GM19240 (cell line): ENCODE data around the gene PEX10.
A peak's percentile ranks its signal among the peaks of the same experiment; 100 is the strongest.

Source experiments
- DNase-seq: peaks from one replicate; pipeline ENCODE4 v3.0.0; 2011; ENCODE audit warnings: low spot score; ENCODE audit not compliant: insufficient read length

PEX10 gene

DNA sequence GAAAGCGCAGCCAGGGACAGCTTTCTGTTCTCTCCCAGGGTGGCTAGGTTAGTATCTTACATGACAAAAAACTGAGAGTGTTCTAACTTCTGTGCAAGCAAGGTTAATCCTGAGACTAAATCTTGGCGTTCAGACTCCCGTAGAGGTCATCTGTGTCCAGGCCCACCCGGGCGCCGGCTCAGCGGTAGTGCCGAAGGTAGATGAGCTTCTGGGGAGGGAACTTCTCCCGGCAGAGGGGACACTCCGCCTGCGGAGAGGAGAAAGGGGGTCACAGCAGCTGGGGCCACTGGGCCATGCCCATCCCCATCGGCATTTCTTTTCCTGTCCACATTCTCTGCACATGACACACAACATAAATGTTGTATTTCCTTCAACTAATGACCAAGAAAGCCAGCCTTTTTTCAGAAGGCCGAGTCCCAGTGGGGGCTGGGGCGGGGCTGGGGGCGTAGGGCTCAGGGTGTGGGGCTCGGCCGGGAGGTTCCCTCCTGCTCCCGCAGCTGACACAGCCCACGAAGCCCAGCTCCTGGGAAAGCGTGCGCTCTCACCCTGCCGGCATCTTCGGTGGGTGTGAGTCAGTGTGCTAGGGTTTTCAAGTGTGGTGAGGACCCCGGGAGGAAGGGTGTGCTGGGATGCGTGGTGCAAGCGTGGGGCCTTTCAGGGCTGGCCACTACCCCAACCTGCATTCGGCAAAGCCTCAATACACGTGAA is 6.6 kb downstream of the PEX10 start:
- DNase-seq, result no peak

DNA sequence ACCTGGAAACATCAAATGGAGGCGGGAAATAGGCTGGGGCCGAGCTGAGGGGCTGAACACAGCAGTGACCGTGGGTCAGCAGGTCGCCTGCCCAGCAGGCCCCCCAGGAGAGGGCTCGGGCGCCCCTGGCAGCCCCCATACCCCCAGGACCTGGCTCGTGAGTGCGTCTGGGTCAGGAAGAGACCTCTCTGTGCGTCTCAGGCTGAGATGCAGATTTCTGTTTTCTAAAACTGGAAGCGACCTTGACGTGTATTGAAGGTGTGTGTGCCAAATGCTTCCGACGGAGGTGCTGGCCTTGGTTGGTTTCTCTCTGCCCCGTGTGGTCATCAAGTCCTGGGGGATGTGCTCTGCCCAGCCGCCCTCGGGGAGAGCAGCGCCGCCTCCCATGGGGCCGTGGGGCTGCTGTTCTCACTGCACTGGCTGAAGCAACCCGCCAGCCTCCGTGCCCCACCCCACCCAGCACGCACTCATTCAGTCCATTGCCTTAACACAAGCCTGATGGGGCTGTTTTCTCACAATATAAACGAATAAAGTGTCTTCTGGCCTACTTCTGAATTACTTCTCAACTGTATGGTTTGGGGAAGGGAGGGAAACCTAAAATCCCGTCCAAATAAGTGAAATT is 7.4 kb downstream of the PEX10 start:
- DNase-seq, result no peak

DNA sequence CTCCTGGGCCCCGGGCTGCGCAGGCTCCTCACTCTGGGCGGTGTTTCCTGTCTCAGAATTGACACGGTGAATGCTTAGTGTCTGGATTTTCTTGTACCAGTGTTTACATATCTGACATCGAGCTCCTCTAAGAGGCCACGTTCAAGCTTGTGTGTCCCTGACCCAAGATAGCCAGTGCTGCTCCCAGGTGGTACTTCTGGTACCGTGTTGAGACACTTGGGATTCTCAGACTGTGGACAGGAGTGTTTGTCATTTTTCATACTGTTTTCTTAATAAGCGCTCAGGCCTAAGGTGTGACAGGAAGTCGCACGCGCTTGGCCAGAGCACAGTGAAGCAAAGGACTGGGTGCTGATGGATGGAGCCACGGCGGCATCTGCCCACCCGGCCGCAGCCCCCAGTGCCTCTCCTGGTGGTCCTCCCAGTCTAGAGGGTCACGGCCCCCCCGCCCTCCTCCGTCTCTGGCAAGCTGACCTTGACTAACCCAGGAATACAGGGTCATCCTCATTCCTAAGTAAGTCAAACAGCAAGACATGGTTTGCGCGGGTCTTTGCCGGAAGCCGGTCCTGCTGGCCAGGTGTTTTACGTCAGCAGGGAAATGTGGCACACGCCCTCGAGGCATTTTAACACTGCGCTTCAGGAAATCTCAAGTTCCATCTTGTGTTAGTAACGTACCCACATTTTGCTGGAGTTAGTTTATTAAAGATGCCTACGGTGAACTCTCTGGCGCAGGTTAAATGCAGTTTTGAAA is 8.0 kb downstream of the PEX10 start:
- no peak for DNase-seq

DNA sequence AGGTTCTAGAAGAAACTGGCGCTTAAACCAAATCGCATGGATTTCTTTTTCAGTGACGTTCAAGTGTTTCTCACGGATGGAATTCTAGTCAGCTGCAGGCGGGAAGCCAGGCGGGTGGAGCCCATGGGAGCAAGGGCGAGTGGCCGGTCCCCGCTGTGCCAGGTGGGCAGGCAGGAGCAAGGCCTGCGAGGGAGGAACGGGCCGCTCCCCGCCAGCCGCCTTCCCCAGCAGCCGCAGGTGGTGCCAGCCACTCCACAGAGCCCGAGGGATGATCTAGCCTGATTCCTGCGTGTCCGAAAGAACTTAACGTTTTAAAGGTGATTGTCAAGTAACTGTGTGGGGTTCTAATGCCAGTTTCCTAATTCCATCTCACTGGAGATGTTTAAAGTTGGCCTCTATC is 9.1 kb downstream of the PEX10 start:
- DNase-seq, result no peak

DNA sequence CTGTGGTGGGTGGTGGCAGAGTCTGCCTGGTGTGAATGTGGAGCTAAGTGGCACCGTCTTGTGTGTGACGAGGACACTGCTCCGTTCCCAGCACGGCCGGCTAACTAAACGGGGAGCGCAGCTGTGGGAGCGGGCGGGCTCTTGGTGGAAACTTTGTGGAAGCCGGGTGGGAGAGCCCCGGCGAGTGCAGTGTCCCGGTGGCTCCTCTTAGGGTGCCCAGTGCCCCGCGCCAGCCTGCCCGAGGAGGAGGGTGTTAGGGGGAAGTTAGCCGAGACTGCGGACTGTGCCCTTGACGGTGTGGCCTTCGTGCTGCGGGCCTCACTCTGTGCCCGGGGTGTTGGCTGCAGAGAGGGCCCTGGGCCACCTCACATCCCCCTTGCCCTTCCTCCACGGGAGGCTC is 9.9 kb downstream of the PEX10 start:
- no peak for DNase-seq

DNA sequence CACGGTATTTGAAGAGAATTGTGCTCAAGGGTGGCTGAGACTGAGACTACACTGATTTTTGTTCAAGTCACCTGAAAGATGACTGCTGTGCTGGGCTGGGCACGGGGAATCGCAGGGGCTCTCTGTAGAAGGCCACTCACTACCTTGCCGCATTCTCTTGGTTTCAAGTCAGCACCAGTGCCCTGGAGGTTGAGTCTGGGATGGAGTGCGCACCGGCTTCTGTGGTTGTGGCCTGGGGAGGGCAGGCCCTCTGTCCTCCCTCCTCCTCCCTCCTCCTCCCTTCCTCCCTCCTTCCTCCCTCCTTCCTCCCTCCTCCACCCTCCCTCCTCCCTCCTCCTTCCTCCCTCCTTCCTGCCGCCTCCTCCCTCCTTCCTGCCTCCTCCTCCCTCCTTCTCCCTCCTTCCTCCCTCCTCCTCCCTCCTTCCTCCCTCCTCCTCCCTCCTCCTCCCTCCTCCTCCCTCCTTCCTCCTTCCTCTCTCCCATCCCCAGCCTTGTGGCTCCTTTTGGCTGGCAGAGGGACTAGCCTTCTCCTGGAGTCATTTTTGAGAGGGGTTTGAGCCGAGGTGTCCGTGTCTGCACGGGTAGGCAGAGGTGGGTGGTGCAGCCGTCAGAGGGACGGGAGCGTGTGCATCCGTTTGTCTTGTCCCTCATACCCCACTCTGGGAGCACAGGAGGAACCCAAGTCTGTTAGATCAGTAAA is 11.3 kb downstream of the PEX10 start:
- no peak for DNase-seq

DNA sequence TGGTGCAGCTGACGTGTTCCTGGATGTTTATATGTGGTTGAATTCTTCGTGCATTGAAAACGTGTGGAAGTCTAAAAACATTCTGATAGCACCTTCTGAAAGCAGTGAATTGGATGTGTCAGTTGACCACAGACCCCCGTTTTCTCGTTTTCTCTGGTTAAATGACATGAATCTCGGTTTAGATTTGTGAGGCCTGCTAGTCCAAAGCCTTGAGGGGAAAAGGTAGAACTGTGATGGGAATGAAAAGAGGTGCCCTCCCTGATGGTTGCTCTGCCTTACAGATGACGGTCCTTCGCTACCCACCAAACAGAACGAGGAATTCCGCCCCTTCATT is 11.8 kb downstream of the PEX10 start:
- DNase-seq, result no peak

DNA sequence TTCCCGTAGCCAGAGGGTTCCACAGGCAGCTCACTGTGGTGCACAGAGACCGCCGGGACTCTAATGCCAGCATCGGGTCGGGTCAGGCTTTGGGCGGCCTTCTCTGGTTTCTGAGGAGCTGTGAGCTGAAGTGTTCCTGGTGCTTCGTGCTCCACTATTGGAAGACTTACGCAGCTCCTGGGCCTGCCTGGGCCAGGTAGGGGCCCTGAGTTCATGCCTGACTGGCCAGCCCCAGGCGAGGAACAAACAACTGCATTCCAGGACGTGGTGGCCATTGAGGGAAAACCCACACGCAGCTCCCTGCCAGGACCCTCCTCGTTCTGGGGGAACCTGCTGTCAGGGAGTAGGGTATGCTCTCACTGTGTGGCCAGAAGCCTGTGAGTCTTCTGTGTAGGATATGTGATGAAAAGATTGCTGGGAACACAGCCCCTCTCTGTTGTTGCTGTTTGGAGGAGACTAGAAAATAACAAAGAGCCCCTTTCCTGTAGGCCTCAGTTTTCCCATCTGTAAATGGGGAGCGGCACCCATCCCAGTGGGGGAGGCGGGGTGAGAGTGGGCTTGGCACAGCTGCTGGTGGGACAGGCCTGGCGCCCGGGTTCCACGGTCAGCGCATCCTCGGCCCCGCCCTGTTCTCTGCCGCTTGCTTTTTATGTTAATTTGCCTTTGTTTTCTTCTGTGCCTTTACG is 12.3 kb downstream of the PEX10 start:
- no peak for DNase-seq

DNA sequence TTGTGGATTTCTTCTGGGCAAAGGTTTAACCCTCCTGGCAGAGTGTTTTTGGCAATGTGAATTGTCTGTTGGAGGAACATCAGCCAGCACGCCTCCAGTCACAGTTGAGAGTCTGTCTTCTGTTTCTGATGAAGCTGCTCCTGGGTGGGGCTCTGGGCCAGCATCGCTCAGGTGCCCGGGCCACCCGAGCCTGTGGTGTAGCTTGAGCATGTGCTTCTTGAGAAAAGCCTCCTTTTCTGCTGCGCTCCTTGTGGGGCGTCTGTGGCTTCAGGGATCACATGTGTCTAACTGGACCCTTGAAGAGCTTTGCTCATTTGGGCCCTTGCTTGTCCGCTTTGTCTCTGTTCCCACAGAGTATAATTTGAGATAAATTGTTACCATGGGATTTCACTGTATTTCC is 13.5 kb downstream of the PEX10 start:
- DNase-seq, result no peak

DNA sequence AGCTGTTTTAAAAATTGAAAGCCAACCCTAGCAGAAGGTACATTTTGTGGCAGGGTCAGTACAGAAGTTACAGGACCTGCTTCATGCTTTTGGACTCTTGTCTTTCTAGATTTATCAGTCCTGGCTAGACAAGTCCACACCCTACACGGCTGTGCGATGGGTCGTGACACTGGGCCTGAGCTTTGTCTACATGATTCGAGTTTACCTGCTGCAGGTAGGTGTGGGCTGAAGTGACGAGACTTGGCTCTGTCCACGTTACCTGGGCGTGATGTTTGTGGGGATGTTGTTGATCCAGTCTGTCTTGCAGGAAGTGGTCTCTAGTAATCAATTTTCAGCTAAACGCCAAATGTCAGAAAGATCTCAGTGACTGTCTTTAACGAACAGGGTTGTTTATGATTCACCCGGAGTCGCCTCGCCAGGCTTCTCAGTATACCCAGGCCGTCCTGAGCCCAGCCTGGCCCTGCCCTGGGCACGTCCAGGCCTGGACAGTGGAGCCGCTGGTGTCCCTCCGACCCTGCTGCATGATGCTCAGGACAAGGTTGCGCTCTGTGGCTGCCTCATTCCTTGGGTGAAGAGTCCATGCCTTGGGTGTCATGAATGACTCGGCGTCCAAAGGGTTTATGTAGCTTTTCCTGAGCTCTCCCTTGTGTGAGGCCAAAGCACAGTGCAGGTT is 15.2 kb downstream of the PEX10 start:
- DNase-seq, result no peak

DNA sequence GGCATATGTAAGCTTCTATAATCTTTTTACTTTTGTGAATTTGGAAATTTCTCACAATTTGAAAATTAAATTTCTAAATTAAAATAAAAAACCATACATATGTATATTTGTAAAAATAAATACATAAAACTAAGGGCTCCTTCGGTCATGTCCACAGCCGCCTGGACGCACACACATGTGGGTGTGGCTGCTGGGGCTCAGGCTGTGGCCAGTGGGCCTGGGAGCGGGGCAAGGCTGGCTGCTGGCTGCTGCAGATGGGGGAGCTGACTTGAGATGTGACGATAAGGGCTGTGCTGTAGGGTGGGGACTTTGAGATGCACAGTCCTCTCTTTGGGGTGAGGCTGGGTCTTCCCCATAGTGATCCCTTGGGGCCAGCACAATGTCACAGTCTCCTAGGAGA is 15.9 kb downstream of the PEX10 start:
- DNase-seq, result no peak

DNA sequence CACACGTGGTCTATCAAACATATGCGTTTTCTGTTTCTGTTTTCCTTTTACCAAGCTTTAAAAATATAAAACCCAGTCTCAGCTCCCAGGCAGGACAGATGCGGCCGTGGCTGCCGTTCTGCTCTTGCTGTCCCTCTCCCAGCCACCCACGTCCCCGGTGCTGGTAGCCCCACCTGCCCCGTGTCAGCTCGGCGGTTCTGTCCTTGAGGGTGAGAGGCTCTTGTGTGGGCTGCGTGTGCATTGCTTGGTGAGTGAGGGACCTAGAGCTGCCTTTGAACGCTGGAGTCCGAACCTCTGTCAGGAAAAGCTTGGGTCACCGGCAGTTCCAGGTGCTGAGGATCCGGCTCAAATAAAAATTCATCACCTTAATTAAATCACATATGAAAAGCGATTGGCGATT is 16.3 kb downstream of the PEX10 start:
- no peak for DNase-seq

DNA sequence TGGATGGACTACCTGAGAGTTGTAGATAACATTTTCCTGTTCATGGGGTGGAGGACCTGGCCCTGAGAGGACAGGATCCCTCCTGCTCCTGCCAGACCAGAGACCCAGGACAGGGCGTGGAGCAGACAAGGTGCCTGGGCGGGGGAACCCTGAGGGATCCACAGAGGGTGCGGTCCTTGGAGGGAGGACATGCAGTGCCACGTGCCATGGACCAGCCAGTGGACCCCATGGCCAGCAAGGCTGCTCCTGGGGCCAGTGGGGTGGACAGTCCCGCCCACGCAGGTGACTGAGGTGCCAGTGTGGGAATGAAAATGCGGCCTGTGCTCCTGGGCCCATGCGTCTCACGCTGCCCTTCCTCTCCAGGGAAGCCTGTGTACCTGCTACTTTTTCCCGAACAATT is 17.1 kb downstream of the PEX10 start:
- no peak for DNase-seq

DNA sequence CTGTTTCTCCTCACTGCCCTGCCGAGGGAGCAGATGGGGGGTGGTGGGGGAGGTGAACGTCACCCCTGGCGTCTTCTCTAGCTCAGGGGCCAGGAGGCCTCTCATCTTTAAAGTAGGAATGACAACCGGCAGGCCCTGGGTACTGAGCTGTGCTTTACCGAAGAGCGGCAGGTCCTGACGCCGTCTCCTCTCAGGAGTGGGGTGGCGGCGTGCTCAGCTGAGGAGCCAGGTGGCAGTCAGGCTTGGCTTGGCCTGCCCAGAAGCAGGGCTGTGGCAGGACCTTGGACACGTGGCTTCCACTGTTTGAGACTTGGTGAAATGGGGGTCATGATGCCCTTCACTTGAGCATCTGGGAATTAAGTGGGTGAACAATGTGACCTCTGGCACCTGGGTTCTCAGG is 17.6 kb downstream of the PEX10 start:
- DNase-seq, result no peak

DNA sequence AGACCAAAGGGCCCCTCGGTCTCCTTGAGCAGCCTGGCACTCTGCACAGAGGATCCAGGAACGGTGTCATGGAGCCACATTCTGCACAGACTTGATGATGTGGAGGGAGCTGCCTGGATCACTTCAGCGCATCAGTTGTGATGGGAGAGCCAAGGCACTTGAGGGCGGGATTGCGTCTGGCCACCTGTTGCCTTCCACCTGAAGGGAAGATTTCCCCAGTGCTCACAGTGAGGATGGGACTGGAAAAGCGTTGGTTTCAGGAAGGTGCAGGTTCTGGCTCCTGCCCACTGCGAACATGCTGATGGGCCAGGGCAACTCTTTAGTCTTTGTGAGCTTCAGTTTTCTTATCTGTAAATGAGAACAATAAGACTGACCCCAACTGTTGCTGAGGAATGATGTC is 18.1 kb downstream of the PEX10 start:
- DNase-seq, result no peak

DNA sequence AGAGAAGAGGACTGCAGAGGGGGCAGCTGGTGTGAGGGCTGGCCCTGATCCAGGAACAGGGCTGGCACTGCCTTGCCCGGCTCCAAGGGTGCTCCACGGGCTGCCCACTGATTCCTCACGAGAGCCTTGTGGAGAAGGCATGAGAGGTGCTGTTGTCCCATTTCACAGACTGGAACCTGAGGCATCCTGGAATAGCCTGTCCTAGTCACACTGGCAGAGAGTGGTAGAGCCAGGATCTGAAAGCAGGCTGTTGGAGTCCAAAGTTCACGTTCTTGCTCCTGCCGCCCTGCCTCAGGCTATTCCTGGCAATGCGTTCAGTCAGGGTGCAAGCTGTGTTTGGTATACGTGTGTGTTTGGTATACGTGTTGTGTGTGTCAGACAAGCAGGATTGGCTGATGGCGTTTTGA is 18.9 kb downstream of the PEX10 start:
- DNase-seq, result no peak

DNA sequence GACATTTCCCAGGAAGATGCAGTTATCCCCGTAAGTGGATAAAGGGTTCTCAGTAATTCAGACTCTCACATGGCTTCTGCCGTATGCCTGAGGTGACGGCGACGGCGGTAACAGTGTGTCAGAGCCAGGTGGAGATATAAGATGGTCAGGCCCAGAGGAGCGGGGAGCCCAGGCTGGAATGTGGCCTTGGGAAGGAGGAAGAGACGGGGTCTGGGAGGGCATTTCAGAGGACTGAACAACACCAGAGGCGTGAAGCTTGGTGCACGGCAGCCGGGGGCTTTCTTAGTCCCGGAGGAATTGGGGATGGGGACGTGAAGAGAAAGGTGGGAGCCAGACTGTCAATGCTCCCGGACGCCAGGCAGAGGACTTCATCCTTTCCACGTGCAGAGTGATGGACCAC is 19.7 kb downstream of the PEX10 start:
- DNase-seq, result no peak

DNA sequence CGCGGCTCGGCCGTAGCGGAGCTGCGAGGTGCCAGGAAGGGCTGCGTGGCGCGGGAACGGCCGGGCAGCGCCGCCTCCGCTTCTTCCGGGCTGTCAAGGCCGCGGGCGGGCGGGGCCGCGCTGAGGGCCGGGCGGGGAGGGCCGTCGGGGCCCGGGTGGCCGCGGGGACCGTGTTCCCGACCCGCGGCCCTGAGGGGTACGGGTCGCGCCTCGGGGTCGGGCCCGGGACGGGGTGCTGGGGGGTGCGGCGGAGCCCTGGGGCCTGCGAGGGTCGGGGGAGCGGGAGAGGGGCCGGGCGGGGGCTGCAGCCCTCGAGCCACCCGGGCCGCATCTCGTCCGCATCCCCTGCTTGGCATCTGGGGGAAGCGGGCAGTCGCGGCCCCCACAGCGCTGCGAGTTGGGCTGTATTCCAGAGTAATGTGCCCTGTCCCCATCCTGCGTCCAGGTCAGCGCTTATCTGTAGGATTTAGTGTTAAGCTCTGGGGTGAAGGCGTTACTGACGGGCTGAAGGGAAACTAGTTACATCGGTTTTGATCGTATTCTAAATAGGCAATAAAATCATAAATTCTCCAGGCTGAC is 20.3 kb downstream of the PEX10 start:
- DNase-seq, result peak; percentile 13

DNA sequence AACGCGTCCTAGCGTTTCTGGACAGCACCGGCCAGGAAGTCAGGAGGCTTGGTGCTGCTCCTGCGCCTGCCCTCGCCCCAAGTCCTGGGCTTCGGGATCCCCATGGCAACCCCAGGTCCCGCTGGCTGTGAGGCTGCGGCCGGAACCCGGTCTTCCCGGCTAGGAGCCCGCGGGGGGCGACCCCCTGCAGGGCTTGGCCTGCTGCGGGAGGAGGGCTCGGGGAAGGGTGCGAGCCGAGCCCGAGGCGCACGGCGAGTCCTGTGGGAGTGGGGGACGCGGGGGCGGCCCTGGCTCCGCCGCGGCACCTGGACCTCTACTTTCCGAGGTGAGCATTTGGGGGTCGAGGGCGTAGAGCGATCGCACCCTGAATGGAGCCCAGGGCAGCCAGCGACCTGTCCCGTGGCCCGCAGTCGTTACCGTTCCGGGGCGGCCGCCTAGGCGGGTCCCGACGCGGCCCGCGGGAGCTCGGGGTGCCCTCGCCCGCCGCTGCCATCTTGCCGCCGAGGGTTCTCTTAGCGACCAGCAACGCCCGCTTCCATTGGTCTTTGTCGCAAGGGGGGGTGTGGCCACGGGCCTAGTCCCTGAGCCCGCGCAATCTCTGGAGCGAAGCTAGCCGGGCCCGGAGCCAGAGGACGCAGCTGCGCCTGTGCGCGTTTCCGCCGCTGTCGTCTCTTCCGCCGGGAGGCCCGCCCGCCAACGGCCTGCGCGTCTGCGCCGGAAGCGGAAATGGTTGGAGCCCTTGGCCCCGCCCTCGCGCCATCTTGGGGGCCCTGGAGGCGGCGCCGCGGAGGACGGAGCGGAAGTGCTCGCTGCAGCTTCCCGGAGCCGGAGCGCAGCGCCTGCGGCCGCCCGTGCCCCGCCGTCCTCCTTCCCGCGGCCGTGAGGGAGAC is 21.1 kb downstream of the PEX10 start, which contains the start of the genes MORN1 and RER1:
Gene MORN1, minus strand, starts transcription at position 514 of the 890 bp plus-strand sequence. Its CDS starts 21 bp downstream, at position 493.
Gene RER1, plus strand, starts transcription at position 801 of the 890 bp plus-strand sequence. CDS start 3,950 bp downstream, outside the sequence.
- DNase-seq, result peak; percentile 99
